Fibroblast of the aortic adventitia (primary cell): ENCODE measurements around the gene PPARG. TPM values are rescaled to one million over a fixed set of nuclear protein-coding genes. Genes with fewer than 3 reads are reported as not detected.

ENCODE experiments used
- DNase-seq: peaks from one replicate; pipeline ENCODE4 v3.0.0-alpha.2; 2010; ENCODE audit warnings: low read depth
- H3K4me3 ChIP-seq: 2 replicates; pipeline ENCODE4 v1.5.1; 2011; ENCODE audit warnings: low read depth, mild to moderate bottlenecking, control low read depth, low read length, moderate library complexity
- total RNA-seq: library from RNA; depleted of rRNA; stranded (reverse); fragments of >200 nt; gene quantifications from 2 replicates; pipeline ENCODE4 v1.2.3, GENCODE V29; 2012; ENCODE audit warnings: low replicate concordance
- TF ChIP-seq, protein P1 (sequence below): IDR thresholded peaks from 2 replicates; pipeline ENCODE4 v1.5.1; 2011; ENCODE audit warnings: mild to moderate bottlenecking, low read length, control low read depth, inconsistent platforms; ENCODE audit not compliant: insufficient read depth

PPARG gene
- total RNA-seq, 1 donor, result 39.4 TPM

DNA sequence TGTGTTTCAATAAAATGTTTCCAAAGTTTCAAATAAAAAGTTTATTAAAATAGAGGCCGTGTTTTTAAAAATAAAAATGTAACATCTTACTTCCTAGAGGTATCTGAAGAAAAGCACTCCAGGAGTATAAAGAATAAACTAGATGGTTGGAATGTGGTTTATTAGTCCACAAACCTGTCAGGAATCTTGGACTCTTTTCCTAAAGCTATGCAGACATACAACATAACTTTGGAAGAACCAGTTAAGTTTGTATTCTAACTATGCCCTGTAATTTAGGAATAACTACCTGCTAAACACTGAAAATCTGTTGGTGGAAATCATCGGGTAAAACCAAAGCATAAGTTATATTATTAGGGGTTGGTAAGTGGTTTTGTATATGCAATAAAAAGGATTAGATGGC lies 51.6 kb downstream of the PPARG start:
- H3K4me3 ChIP-seq, result no peak overlapping the region
- TF ChIP-seq, protein P1, sequence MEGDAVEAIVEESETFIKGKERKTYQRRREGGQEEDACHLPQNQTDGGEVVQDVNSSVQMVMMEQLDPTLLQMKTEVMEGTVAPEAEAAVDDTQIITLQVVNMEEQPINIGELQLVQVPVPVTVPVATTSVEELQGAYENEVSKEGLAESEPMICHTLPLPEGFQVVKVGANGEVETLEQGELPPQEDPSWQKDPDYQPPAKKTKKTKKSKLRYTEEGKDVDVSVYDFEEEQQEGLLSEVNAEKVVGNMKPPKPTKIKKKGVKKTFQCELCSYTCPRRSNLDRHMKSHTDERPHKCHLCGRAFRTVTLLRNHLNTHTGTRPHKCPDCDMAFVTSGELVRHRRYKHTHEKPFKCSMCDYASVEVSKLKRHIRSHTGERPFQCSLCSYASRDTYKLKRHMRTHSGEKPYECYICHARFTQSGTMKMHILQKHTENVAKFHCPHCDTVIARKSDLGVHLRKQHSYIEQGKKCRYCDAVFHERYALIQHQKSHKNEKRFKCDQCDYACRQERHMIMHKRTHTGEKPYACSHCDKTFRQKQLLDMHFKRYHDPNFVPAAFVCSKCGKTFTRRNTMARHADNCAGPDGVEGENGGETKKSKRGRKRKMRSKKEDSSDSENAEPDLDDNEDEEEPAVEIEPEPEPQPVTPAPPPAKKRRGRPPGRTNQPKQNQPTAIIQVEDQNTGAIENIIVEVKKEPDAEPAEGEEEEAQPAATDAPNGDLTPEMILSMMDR, result no peak
- DNase-seq, result no peak

DNA sequence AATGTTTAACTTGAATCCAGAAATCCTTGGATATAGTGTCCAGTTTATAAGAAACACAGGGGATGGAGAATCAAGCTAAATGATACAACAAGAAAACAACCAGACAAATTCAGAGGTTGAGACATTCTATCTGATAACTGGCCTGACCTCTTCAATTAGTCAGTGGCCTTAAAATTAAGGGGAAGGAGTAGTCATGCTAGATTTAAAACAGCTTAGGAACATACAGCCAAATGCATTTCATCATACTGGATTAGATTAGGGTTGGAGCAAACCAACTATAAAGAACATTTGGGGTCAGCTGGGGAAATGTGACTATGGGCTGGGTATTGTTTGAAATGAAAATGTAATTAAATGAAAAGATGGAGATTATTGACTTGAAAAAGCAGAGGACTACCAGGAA lies 53.3 kb downstream of the PPARG start:
- no peak overlapping the region for H3K4me3 ChIP-seq
- TF ChIP-seq, protein P1, result no peak
- DNase-seq, result peak; percentile 25

DNA sequence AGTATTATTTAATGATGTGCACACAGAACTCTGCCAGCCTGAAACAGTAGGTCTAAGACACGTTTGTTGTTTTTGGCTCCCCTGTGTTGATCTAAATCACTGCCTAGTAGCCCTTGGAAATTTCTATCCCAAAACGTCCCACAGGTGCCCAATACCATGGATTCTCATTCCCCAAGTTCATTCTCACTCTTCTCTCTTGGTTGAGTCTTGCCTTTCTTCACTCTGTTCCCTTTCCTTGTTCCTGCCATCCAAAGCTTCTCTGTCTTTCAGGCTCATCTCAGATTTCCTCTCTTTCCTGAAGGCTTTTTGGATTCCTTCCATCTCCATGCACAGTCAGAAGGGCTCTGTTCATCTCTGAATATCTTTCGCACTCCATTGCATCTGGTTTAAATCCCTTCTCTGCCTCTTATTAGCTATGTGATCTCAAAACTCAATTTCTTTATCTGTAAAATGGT lies 54.2 kb downstream of the PPARG start:
- H3K4me3 ChIP-seq, result no peak overlapping the region
- TF ChIP-seq, protein P1, result no peak
- no peak for DNase-seq

DNA sequence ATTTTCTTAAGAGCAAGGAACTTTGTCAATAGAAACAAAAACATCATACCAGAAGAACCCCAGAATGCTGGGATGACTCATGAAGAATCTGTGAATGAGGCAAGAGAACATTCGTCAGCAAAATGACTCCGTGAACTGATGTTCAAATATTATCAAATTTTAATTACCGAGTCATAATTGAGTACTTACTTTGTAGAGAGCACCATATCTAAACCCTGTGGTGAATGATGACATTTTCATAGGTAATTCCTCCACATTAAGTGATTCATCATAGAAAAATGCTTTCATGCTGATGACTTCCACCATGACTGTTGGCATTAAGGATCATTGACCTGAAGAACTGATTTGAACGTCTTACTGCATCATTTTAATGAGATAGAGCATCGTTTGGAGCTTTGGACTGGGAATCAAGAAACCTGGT lies 56.3 kb downstream of the PPARG start:
- no peak overlapping the region for H3K4me3 ChIP-seq
- TF ChIP-seq, protein P1, result no peak
- peak; percentile 70 for DNase-seq

DNA sequence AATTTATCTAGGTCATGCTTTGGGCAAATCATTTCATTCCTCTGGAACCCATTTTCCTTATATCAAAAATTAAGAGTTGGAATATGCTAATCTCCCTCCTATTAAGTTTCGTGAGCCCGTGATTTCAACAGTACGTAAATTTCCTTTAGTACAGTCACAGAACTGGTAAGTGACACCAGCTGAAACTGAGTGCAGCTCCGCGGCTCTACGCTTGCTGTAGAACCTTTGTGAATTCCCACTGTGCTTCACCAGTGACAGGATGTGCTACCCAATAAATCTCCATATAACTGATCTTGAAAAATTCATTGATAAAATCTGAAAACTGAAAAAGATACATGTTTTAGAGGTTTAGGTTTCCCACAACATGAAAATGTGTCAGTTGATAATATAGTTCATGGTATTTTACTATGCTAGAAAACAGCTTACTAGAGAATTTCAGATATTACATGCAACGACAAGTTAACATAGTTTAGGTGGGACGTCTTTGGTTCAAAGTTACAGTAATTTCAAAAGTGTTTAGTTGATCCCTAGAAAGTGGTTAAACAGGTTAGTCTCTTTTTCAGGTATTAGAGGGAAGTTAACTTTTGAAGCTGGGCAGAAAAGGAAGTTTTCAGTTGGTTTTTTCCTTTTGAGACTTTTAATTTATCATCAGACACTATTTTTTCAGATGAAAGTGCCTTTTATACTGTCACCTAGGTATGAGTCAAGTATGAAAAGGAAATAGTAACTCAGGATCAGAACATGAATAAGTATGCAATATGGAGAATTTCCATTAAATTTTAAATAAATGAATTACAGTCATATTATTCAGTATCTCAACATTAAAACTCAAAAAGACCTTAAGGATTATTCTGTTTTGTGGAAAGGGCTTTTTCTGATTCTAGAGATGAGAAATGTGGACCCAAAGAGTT lies 57.0 kb downstream of the PPARG start:
- TF ChIP-seq, protein P1, result no peak
- H3K4me3 ChIP-seq, result no peak overlapping the region
- DNase-seq, result no peak

DNA sequence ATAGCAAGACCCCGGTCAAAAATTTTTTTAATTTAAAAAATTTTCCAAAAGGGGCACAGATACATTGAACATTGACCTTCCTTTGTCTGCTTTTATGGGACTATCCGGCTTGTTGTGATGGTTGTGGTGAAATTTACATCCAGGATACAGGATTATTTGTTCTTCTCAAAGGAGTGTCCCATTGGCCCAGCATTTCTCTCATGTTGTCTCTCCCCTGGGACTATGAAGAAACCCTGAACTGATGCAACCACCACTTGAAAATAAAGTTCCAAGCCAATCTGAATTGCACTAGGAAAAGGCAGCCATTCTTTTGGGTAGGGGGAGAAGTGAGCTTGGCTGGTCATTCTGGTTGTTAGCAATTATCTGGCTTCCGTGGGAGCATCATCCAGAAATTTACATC lies 58.4 kb downstream of the PPARG start:
- DNase-seq, result no peak
- TF ChIP-seq, protein P1, result no peak
- H3K4me3 ChIP-seq, result no peak overlapping the region
